Embryonic facial prominence (tissue), 1 donor: ENCODE data around the gene ATF6B.
"Not testable (repeated sequence)": the region's sequence is repeated elsewhere in the genome, so short reads cannot be mapped to it uniquely, and the experiment has no call there.

Experiments used
- DNase-seq: peaks from one replicate; pipeline ENCODE4 v3.0.0-alpha.2; 2016; ENCODE audit errors: extremely low spot score

Gene ATF6B

DNA sequence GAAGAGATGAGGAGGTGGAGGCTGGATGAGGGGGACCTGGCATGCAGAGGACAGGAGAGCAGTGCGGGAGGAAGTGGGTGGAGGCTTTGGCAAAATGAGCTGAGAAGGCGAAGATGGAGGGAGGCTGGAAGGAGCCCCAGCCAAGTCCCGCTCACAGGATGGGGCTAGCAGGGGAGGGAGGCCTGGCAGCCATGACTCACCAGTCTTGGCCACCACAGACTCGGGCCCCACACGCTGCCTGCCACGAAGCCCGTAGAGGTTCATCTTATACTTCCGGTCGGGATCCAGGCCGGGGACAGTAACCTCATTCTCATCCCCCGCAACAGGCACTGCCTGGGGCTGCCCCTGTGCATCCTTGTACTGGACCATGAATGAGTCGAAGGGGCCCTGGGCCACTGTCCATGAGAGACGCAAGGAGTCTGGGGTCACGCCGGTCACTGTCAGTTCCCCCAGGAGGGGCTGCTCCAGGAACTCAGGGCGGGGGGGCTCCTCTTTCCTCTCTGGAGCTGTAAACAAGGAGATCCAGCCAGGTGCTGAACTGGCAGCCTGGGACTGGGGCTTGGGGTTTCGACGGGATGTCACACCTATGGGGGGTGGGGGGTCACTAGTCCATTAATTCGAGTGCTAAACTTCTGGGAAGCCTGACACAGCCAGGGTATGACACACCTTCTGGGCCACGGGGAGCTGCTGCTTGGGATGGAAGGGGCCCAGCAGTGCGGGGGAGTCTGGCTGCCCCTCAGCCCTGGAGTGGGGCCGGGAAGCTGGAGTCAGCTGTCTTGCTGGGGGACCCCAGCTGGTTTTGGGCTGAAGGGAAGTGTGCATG lies 46.7 kb downstream of the ATF6B start:
- no peak for DNase-seq

DNA sequence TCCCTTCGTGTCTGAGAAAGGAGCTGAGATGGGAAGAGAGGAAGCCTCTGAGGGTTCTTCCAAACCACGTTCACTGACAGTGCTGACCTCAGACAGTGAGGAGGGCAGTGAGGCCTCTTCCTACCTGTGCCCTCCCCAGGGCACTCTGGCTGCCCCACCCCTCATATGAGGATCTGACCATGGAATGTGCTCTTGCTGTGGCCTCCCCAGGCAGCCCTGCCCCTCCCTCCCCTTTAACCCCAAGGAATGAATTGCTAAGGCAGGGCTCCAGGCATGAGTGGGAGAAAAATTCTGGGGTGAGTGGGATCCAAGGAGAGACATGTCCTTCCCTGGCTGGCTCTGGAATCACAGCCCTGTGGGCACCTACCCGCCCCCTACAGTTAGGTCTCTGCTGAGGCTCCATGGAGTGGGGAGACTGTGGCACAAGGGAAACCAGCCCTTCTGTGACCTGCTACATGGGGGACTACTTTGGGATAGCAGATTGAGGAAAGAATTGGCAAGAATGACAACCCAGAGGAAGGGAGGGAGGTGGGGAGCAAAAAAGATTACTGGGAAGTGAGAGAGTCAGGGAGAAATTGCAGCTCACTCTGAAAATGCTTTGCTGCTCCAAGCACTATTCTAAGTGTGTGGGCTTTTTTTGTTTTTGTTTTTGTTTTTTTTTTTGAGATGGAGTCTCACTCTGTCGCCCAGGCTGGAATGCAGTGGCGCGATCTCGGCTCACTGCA lies 48.3 kb downstream of the ATF6B start:
- no peak for DNase-seq

DNA sequence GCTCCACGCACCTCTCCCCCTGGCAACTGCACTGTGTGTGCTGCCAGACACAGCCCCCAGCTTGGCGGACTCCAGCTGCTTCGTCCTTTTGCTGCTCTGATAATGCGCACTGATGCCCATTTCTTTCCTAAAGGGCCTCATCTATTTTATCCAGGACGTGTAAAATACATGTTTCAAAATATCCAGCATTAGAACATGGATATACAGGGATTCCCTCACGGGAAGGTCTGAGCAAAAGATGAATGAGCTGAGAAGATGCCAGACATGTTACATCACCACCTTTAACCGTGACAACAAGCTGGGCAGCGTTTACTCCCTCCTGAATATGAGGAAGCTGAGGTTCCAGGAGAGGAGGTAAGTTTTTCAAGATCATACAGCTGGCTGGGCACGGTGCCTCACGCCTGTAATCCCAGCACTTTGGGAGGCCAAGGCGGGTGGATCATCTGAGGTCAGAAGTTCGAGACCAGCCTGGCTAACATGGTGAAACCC lies 51.7 kb downstream of the ATF6B start:
- no peak for DNase-seq

DNA sequence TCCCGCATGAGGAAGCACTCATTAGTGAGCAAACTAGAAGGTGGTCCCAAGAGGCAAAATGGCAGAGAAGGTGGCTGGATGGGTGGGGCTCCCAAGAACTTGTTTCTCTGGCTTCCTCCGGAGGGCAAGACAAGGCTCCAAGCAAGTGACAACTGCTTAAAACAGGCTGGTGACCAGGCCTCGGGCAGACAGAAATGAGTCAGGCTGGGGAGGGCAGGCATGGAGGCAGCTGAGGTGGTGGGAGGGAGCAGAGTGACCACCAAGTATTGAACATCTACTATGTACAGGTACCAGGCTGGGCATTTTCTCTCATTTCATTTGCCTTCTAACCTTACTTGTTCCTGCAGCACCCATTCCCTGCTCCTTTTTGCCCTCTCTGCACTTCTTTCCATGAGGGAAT lies 52.3 kb downstream of the ATF6B start:
- DNase-seq: no peak

DNA sequence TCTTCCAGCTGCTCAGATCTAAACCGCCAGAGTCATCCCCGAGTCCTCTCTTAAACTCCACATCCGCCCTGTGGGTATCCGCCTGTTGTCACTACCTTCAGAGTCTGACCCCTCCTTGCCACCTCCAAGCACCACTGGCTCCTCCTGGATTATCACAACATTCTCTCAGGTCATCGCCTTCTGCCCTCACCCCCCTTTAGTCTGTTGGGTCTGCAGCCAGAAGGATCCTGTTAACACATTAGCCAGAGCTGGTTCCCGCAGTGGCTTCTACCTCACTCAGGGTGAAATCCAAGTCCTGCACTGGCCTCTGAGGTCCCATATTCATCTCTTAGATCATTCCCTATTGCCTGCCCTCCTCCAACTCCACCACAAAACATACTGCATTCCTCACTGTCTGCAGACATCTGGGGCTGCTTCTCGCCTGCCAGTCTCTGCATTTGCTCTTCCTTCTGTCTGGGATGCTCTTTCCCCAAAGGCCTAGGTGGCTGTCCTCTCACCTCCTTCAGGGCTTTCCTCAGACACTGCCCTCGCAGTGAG lies 53.0 kb downstream of the ATF6B start:
- DNase-seq: no peak

DNA sequence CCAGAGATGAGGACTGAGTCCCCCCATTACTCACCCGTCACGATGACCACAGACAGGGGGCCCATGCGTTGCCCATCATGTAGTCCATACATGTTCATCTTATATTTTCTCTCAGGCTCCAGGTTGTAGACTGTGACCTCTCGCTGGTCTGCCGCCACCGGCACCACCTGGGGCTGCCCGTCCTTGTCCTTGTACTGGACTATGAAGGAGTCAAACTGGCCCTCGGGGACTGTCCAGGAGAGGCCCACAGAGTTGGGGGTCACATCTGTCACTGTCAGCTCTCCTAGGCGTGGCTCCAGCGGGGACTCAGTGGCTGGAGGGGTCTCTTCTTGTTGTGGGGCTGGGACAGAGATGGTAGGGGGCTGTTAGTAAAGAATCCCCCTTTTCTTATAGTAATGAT lies 54.4 kb downstream of the ATF6B start:
- DNase-seq: no peak

DNA sequence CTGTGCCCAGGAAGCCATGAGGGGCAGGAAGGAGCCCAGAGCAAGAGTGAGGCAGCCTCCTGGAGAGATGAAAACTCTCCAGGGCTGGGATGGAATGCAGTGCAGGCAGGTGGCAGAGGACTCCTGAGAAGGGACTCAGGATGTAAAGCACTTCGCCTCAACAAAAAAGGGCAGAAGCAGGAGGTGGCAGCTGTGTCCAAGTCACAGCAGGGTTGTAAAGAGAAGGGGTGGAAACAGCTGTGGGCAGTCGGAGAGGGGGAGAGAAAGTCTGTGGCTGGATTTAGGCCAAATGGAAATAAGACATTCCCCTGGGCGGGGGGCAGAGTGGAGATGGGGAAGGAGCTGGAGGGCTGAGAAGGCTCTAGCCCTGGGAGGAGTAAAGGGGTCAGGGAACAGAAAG lies 54.9 kb downstream of the ATF6B start:
- DNase-seq: no peak

DNA sequence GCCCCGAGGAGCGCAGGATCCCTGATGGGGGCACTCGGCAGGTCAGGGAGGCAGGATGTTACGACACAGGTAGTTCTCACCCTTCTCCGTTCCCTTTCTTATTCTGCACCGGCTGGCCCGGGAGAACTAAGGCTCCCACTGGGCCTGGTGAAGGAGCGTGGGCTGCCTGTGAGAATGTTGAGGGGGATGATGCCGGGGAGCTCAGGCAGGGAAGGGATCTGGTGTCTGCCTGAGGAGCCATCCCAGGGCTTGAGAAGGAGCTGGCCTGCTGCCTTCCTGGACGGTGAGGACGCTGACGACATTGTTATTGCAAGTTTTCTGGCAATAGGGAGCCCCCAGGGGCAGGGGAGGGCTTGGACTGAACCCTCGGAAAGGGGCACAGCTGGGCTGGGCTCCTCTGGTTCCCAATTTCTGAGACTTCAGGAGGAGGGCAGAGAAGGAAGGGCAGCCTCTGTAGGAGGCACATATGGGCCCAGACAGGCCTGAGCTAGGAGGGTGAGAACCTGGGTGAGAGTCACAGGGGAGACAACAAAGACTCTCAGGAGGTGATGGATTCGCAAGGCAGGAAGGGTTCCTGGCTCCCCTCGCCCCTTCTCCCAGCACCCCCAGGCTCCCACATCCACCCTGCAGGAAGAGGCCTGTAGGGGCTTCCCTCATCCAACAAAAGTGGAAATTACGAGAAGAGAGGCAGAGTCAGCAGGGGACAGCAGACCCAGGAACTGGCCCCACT lies 57.1 kb downstream of the ATF6B start:
- DNase-seq: no peak

DNA sequence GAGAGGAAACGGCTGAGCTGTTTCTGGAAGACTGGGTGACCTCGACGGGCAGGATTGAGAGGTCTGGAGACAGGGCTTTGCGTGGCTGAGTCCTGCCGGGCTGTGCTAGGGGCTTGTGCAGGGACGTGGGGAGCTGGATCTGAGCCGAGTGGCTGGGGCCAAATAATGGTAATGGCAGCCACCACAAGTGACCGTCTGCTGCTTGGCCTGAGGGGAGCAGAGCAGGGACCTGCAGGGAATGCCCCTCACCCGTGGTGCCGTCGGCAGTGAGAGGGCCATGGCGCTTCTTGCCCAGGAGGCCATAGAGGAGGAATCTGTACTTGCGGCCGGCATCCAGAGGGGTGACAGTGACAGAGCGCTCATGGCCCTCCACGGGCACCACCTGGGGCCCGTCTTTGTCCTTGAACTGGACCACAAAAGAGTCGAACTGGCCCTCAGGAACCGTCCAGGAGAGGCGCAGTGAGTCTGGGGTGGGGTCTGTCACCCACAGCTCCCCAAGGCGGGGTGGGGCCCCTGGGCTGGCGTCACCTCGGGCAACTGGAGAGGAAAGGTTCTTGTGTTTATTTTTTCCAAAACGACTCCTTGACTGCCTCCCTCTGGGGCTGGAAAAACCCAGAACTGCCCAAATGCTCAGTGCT lies 58.0 kb downstream of the ATF6B start:
- no peak for DNase-seq

DNA sequence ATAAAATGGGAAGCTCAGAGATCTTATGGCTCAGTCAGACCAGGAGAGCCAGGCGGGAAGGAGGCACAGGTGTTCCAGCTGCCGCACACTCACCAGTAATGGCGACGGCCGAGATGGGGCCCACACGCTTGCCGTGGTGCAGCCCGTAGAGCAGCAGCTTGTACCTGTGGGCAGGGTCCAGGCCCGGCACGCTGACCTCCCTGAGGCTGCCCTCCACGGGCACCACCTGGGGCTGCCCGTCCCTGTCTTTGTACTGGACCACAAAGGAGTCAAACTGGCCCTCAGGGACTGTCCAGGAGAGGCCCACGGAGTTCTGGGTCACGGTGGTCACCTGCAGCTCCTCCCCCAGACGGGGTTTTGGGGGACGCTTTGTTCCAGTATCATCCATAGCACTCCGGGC lies 58.6 kb downstream of the ATF6B start:
- no peak for DNase-seq

DNA sequence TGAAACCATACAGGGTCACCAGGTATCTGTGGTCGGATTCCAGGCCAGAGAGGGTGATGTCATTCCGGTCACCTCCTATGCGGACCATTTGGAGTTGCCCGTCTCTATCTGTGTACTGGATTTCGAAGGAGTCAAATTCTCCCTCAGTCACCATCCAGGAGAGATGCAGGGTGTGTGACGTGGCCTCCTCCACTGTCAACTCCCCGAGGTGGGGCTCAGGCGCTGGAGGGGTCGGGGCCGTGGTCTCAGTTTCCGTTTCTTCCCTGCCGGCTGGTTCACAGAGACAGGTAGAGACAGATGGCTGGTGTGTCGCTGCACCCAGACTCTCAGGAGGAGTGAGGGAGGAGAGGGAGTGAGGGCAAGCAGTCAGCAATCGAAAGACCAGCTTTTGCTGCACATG lies 59.2 kb downstream of the ATF6B start:
- no peak for DNase-seq

DNA sequence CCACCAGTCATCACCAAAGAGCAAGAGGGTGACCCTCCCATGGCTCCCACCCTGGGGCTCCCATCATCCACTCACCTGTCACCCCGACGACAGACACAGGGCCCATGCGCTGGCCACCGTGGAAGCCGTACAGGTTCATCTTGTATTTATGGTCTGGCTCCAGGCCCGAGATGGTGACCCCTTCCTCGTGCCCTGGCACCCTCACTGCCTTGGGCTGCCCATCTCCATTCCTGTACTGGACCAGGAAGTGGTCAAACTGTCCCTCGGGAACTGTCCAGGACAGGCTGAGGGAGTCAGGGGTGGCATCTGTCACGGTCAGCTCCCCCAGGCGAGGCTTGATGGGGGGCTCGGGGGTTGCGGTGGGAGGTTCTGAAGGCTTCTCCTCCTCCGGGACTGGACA lies 59.7 kb downstream of the ATF6B start:
- DNase-seq: not testable (repeated sequence)

DNA sequence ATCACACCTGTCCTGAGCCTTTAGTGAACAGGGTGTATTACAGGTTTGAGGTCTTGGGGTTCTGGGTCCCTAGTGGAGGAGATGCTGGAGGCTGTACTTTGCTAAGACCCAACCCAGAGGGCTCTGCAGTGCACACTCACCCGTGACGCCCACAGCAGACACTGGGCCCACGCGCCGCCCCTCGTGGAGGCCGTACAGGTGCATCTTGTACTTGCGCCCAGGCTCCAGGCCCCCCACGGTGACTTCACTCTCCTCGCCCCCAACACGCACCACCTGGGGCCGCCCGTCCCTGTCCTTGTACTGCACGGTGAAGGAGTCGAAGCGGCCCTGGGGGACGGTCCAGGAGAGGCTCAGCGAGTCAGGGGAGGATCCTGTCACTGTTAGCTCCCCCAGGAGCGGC lies 60.5 kb downstream of the ATF6B start:
- not testable (repeated sequence) for DNase-seq
